ENCODE results near the gene ARID1B. TPM values are rescaled to one million over a fixed set of nuclear protein-coding genes. Genes with fewer than 3 reads are reported as not detected.

The ARID1B gene
- polyA plus RNA-seq, 5 donors: 76.6 to 100 (median 83.2) TPM

GRCh38 chr6:156789081-156789943 lies 12.1 kb downstream of the ARID1B start:
- DNase-seq: no peak

DNA sequence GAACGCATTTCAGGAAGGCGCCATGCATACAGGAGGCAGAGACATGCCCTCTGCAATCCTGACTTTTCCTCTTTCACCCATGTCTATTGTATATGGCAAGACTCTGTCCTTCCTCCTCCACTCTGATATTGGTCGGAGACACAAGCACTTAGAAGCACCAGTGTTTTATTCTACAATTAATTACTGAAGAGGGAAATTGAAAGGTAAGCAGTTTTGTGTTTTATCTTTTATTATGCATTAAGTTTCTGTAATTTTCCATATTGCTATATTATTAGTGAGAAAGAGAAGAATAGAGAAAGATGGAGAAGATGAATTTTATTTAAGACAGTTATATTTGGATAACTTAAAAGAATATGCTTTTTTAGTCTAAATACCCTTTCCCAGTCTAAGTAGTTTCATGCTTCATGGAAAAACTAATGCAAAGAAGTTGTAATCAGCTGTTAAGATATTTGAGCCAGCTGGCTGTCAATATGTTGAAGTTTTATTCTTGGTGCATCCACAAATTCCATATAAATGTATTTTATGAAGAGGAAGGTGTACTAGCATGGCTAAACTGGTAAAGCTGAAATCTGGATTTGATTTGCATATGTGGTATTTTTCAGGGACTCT lies 13.6 kb downstream of the ARID1B start:
- peak; percentile 42 to 60 for DNase-seq

DNA sequence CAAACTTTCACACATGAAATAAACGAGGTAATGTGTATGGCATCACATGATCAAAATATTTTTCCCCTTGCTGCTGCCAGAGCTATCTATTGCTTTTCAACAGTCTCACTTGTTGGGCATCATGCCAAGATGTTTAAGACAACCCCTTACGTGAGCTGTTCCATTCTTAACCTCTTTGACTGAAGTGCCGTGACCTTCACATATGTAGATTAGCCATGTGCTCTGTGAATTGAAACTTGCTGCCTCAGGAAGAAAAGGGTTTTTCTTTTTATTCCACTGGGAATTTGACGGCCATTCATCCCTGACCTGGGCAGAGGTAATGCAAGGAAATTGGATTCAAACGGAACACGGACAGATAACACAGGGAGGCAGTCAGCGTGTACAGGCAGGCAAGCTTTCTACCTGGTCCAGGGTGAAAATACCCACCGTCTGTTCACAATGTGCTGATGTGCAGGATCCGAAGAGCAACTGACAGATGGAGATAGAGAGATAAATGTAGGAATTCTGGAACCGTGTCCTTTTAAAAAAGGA lies 14.2 kb downstream of the ARID1B start:
- peak; percentile 48 to 57 for DNase-seq

GRCh38 chr6:156793200-156793599 lies 16.0 kb downstream of the ARID1B start:
- no peak for DNase-seq

- DNase-seq: no peak
These were observed 17.6 kb downstream of the ARID1B start for GRCh38 chr6:156794546-156795354.

DNA sequence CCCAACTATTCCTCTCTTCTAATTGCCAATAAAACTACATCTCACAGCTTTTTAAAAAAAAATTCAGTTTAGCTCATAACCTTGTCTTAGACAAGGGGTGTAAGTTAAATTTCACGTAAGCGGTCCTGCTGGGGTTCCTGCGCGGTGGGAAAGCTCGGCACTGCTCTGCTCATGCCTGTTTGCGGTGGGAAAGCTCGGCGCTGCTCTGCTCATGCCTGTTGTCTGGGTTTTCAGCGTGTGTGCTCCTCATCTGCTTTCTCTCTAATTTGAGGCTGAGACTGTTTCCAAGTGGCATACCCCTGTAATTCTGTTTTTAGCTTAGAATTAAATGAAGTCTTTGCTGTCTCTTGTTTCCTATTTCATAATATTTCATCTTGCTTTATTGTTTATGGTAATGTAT lies 18.6 kb downstream of the ARID1B start:
- no peak for DNase-seq

DNA sequence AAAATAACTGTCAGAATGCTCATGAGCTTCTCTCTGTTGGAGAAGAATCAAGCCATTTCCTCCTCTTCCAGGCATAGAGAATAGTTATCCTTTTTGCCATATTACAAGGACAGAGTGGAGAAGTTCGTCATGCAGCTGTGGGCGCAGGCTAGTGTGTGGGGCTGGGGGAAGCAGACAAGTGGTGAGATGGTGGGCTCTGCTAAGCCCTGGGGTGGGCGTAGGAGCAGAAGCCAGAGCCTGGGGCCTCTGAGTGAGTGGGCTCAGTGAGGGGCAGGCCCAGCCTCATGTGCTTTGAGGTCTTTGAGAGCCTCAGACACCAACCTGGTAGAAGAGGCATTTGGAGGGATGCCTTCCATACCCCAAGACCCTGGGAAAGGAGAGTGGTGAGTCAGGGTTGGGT lies 19.4 kb downstream of the ARID1B start:
- DNase-seq: no peak

DNA sequence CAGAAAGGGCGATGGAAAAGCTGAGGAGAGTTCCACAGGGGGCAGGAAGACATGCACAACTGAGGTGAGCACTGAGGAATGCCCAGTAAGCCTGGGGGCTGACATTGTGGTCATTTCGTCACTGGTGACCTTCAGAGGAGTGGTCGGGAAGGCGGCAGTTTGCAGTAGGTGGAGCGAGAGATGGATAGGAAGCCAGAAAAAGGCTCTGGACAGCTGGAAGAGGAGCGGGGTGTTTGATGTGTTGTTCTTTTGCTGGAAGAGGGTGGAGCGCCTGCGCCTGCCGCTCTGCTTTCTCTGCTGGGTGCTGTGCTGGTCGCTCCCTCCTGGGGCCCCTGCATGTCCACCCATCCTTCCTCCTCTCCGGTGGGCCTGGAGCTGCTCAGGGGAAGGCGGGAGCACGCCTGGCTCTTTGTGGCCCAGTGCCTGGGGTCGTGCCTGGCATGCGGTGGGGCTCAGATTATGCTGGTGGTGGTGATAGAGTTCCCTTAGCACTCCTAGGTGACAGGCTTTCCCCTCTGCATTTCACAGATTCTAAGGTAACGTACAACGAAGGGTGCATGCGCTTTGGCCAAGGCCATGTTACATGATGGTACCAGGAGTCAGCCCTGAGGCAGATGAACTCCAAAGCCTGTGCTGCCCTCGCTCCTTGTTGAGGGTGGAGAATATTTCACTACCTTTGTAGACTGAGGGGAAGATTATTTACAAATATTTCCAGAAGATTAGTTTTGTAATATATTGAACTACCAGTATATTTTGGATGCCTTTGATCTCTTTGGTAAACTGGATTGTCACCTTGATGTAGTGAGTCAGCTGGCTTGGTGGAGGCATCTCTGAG lies 20.9 kb downstream of the ARID1B start:
- DNase-seq: no peak

DNA sequence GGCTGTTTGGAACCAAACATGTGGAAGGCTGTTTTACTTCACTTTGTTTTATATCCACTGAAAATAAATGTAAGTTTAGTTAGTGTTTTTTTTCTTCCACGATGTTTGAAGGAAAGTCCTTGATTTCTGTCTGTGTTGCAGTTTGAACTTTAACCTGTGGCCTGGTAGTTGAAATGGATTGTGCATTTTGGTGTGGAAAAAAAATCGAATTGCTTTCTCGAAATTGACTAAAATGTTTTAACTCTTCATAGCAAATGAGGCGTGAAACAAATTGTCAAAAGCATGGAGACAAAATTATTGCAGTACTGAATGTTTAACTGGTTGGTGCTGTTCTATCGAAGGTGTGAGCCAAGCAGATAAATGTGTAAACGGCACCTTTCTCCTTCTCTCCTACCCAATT lies 24.5 kb downstream of the ARID1B start:
- no peak for DNase-seq

DNA sequence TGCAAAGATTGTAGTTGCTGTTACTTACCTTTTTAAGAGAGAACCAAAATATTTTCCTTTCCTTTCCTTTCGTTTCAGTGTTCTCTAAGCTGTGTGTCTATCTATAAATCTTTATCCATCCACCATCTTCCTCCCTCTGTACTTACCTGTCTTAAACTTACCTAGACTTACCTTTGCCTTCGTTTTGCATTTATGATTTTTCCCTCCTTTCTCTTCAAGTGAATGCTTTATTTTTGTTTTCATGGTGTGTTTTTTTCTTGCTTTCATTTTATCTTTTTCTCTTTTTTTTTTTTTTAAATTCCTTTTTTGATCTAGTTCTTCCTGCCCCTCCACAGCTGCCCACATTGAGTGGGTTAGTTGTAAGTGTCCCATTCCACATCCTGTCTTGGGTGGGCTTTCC lies 26.2 kb downstream of the ARID1B start:
- no peak for DNase-seq

DNA sequence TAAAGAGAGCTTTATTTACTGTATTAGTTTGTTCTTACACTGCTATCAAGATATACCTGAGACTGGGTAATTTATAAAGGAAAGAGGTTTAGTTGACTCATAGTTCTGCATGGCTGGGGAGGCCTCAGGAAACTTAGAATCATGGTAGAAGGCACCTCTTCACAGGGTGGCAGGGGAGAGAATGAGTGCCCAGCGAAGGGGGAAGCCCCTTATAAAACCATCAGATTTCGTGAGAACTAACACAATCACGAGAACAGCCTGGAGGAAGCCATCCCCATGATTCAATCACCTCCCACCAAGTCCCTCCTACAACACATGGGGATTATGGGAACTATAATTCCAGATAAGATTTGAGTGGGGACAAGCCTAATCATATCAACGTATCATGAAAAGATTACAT lies 27.2 kb downstream of the ARID1B start:
- DNase-seq: no peak

GRCh38 chr6:156806155-156806554 lies 29.0 kb downstream of the ARID1B start:
- DNase-seq: no peak

DNA sequence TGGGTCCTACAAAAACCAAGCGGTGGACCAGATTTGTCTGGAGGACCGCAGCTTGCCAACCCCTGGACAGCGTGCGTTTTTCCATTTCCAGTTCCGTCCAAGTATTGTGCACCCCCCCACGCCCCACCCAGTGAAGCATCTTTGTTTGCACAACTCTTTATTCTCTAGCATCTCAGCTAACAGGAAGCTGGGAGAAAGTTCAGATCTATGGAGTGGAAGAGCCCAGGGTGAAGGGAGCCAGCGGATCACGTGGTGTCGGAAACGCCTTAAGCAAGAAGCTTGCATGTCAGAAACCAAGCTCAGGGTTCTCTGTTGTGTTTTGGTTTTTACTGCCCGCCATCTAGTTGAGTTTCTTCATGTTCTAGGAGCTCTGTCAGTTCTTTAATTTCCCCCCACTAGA lies 29.9 kb downstream of the ARID1B start:
- no peak for DNase-seq

DNA sequence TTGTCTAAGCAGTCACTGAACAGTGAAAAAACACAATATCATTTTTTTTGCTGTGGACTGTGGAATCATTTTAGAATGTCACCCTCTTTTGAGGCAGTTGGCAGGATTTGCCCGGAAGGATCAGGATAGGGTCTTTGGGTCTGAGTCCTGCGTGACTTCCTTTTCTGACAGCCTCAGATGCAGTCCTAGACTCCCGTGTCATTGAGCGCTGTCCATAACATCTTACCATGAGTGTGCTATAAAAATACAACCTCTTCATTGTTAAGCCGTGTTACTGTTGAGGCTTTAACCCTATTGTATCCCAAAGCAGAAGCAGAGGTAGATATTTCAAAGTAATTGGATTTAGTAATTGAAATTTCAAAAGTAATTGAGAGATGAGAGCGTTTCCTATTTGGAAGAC lies 30.6 kb downstream of the ARID1B start:
- no peak for DNase-seq

GRCh38 chr6:156808287-156808686 lies 31.1 kb downstream of the ARID1B start:
- DNase-seq: no peak

DNA sequence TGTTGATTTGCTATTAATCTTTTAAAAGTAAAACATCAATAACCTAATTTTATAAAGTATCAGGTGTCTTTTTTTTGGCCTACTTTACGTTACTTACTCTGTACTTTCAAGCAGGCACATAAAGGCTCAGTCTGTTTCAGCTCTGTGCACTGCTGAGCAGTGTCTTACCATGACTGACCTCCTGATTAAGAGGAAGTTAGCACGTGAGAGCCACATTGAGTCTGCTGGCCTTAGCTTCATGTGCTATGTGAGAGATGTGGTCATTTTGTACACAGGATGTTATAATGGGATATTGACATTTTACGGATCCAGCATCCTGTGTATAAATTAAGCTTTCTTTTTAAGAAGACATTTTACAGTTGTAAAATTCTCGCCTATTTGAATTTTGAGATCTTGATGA lies 31.9 kb downstream of the ARID1B start:
- DNase-seq: no peak

DNA sequence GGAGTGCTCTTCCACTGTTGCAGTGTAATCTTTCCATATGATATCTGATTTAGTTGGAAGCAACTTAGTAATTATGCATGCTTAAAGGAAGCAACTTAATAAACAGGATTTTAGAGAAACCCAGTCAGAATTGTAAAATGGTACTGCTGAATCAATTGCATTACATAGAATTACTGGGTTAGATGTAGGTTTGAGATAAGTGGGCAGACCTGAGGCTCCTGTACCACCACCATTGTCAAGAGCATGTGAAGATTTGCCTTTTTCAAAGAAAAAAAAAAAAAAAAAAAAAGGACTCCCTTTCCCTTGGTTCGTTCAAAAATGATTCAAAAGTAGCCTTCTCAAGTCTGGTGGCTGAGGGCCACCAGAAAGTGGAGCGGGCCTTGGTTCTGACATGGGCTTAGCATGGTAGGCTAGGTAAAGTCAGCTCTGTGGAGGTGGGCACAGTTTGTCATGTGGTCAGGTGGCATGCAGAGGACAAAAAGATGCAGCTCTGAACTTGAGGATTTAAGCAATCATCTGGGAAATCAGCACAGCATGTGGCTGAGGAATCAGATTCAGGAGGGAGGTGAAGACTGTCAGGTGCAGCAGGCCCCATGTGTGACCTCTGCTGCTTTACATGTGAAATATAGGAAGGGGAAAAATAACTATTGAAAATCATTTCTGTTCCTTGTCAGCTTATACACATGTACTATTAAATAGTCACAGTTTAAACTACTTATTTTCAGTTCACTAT lies 32.4 kb downstream of the ARID1B start:
- DNase-seq: no peak

GRCh38 chr6:156814036-156814581 lies 36.9 kb downstream of the ARID1B start:
- DNase-seq: no peak

DNA sequence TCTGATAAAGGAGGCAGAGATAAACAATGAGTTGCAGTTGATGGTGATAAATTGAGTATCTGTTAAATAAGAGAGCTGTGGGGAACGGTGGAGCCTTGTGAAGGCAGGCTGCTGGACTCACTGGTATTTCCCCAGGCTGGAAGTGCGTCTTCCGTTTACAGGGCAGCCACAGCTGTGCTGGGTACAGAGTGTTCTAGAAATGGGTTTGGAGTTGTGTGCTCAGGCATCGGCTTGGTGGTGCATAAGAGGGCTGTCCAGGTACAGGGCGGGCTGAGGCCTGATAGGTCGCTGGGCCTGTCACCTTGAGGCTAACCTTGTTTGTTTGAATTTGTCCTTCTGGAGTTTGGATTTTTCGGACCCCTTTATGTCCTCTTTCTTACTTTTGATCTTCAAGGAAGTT lies 39.3 kb downstream of the ARID1B start:
- DNase-seq: no peak

DNA sequence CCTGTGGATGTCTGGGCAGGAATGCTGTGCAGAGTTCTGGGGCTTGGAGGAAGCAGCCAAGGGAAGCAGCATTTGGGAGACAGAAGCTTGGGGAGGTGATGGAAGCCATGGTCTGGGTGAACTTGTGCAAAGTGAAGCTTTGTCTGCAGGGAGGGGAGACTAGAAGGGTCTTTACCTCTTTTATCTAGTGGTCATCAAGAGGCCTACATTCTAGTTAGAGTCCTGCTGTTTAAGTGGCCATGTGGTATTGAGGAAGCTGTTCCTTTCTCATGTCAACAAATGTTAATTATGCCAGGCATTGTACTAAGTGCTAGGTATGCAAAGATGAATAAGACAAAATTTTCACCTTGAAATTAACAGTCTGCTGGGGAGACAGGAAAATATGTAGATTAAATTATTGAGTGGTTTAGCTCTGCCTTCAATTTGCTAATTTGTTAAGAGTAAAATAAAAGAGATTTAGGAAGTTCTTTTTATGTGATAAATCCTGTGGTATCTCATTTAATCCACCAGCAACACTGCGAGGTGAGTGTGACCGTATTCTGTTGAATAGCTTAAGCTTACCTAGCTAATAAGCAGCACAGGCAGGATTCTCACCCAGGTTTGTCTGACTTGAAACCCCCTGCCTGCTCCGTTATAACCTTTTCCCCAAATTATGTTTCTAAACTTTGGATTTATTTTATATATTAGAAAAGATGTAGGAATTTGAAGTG lies 43.1 kb downstream of the ARID1B start:
- DNase-seq: no peak

Data from right lung (tissue), 5 donors.